ENCODE data around the gene NT5DC2.
A peak's percentile ranks its signal among the peaks of the same experiment; 100 is the strongest.
"Not testable (repeated sequence)": the region's sequence is repeated elsewhere in the genome, so short reads cannot be mapped to it uniquely, and the experiment has no call there.

The NT5DC2 gene

DNA sequence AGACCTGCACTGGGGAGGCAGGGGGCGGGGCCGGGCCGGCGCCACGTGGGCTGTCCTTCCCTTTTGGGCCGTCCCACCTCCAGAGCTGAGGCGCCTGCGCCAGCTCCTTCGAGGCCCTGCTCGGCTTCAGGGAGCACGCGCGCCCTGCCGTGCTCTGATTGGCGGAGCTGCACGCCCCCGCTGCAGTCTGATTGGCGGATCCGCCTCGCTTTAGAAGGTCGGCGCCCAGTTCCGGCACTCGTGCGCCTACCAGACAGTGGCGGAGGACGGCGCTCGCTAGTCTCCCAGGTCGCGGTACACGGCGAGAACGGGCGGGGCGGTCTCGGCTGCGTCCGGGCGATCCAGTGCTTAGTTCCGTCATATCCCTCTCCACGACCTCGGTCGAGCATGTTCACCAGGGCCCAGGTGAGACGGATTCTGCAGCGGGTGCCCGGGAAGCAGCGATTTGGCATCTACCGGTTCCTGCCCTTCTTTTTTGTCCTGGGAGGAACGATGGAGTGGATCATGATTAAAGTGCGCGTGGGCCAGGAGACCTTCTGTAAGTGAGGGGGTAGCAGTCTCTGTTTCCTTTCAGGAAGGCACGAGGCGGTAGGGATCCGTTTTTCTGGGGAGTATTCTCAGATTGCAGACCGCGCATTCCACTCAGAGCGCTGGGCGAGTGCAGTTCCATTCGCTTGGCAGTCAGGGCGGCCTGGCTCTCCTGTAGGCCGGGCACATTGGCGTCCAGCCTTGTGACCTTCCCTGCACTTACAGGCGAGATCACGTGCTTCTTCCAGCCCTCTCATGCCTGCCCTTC is 2.9 kb upstream of the NT5DC2 start, which contains the start of gene UQCC5:
TSS of gene UQCC5 (plus strand) at position 237 of the 796 bp plus-strand sequence. CDS start at position 388, 151 bp downstream.
- DNase-seq = peak; percentile 98

DNA sequence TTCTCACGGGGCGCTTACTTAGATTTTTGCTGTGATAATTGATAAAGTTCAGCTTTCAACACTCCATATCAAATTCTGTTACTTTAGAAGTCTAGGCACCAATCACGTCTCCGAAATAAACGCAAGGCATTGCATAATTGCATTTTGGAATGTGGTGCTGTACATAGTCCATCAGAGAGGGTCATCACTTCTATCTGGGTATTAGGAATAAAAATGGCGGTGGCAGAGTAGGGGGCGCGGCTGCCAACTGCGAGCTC is 2.4 kb upstream of the NT5DC2 start:
- DNase-seq = no peak

- no peak for DNase-seq
These were observed 1.9 kb upstream of the NT5DC2 start for GRCh38 chr3:52535411-52536111.

DNA sequence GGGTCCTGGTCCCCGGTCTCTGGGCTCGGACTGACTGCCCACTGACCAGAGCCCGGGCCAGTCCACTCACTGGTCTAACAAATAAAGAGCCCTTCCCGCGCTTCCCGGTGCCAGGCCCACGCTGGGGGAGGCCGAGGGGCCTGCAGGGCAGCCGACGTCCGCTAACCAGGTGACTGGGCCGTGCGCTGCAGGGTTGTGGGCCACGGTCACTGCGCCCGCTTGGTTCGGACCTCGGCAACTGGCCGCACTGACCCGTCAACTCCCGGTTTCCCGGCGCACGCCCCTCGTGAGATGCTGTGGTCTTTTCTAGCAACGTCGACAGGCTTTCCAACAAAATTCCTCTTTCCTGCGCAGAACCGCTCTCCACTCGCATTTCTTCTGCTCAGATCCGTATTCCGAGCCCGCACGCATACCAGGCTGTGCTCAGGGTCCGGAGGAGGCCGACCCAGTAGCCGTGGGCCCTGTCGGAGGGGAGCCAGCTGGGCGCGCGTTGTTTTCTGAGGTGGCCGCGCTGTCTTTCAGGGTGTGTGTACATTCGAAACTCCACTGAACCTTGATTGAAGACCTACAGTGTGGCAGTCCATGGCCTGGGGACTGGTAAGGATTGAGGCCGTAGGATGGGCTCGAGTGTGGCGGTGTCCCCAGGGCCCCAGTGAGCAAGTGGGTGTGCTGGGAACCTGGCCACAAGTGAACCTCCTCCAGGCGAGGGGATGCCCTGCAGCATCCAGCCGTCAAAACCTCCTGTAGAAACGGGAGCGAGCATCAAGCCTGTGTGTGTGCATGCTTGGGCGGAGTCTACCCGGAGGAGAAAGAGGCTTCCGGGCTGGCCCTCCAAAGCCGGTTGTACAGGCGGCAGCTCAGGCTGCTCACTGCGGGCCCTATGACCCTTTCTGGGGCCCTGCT is 875 bp upstream of the NT5DC2 start:
- DNase-seq = no peak

DNA sequence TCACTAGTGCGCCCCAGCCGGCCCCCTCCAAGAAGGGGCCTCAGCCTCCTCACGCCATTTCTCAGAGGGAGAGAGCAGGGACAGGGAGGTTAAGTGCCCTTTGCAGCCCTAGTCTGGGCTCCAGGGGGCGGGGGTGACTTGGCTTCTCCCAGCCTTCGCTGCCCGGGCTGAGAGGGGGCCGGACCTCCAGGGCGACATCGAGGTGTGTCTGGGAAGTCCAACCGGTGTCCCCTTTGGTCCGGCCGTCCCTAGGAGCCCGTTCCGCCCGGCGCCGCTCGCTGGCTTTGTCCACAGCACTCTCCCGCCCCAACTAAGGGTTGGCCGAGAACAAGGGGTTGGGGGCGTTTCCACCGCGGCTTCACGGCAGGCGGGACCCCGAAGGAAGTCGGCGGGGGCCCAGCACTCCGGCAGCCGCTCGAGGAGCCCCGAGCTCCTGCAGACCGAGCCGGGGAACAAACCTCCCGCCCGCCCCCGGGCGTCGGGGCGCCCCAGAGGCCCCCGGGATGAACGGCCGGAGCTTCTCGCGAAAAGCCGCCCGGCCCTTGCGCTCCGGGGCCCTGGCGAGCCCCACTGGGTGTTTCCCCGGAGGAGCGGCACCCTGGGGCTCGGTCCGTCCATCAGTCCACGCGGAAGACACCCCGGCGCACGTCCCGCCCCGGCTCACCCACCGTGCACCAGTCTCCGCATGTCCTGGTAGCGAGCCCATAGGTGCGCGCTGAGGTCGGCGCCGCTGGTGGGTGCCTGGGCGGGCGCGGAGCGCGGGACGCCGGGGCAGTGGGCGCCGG is 627 bp downstream of the NT5DC2 start:
- DNase-seq = peak; percentile 17

GRCh38 chr3:52532517-52532837 is 1.2 kb downstream of the NT5DC2 start:
- DNase-seq = peak; percentile 24

GRCh38 chr3:52531860-52532516 is 1.7 kb downstream of the NT5DC2 start:
- DNase-seq = no peak

DNA sequence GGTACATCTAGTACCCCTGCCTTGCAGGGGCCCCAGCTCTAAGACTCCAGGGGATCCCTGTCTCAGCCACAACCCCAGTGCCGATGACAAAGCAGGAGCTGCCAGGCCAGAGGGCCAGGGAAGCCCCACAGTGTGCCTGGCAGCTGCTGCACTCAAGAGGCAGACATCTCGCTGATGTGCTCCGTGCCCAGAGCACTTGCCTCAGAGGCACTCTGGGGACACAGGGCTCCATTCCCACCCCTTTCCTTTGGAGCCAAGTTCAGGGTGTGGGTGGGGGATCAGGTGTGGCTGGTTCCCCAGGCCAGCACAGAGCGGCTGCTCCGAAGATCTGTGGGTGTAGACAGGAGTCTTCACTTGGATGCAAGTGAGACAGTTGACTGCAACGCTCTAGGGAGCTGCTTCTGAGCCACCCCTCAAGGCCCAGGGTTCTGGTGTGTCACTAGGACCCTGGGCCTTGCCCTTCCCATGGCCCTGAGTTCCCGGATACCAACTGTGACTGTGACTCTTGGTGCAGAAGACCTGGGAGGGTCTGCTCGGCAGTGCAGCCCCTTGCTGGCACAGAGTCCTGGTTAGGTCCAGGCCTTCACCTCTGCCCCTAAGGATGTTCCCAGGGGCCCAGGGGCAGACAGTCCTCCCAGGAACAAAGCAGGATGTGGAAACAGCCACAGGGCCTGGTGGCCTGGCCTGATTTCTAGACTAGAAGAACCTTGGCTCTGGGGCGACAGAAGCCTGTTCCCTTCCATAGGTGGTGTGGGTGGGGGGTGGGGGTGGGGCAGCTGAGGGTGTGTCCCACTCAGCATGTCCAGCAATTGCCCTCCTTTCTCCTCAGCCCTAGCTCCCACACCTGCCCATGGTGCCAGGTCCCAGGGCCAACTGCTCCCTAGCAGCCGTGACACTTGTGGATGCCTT is 2.5 kb downstream of the NT5DC2 start:
- DNase-seq = no peak

GRCh38 chr3:52529376-52530333 is 4.0 kb downstream of the NT5DC2 start:
- DNase-seq = no peak

- DNase-seq = no peak
These were observed 4.9 kb downstream of the NT5DC2 start for GRCh38 chr3:52528586-52529375.

DNA sequence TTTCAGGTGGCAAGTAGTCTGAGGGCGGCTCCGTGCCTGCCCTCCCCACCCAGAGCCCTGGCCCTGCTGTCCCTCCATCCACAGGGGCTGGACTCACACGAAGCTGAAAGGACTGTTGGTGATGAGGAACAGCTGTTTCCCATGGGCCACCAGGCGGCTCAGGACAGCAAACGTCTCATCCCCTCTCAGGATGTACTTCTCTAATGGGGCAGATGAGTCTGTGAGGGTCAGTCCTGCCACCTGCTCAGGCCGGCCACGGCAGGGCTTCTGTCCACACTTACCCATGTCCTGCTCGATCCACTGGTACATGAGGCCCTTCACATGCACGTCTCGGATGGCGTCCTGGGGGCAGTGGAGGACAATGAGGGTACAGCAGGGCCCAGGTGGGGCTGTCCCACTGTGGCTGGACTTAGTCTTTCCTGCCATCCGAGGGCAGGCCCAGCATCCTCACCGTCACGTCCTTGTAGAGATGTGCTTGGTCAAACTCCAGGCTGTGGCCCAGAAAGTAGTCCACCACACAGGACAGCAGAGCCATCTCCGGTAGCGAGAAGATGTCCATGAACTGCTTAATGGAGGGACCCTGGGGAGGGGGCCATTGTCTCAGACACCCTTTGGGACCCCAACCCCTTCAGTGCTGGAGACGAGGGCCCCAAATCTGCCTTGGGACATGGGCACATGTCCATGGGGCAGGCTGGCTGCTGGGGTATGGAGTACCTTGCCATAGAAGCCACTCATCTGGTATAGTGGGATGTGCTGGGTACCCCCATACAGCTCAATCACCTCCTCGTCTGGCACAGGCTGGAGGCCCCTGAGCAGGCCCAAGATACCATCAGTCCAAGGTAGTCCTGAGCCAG is 5.7 kb downstream of the NT5DC2 start:
- no peak for DNase-seq

DNA sequence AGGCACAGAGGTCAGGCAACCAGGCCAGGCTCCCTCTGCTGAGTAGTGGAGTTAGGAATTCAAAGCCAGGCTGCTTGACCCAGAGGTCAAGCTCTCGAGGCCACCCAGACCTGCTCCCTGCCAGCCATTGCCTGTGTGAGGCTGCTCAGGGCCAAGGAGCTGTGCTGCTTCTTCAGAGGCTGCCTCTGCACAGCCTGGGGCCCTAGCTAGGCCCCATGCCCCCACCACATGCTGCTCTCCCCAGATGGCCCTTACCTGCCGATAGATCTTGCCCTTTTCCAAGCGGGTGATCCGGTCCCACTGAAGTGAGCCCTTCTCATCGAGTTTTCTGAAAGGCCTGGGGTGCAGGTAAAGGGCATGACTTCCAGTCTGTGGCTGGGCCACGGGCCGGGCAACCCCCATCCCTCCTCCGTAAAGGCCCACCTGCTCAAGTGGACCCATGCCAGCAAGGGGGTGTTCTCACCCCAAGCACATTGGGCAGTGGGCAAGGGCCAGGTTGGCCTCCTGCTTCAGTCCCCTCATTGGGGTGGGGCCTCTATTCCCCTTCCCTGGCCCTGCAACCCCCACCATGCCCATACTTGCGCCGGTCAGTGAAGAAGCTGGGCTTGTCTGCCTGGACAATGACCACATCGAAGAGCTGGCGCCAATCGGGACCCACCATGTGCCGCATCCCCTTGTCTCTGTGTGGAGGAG is 6.5 kb downstream of the NT5DC2 start:
- DNase-seq = no peak

- DNase-seq = not testable (repeated sequence)
These were observed 7.0 kb downstream of the NT5DC2 start for GRCh38 chr3:52526671-52527038.

DNA sequence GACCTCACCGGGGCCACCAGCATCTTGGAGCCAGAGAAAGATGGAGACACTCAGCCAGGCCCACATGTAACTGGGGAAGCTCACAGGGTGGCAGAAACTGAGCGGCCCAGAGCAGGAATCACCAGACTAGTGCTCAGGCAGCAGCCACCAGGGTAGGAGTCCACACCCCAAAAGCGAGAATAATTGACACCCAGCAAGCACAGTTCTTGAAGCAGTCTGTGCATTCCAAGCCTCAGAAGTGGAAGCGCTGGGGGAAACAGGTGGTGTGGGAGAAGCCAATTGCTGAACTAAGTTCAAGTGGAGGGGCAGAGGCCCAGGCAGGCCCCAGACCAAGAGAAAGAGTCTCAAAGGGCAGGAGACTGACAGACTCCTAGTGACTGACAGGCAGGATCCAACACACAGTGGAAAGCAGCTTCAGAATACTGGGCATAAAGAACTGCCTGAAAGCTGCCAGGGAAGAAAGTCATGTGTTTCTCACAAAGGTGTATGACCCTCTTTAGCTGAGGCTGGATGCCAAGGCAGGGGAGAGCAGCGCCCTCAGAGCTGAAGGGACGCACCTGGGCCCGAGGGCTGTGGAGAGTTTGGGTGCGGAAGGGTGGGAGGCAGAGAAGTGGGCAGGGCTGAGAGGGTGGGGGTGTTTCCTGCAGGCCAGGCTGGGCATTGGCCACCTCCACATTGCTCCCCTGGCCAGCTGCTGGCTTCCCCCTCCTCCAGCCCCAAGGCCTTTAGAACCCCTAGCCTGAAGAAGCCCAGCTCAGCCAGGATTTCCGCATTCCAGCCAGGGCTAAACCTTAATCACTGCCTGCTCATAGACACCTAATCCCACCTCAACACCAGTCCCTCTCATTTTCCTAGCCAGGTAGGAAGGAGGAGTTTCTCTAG is 7.7 kb downstream of the NT5DC2 start:
- DNase-seq = no peak

DNA sequence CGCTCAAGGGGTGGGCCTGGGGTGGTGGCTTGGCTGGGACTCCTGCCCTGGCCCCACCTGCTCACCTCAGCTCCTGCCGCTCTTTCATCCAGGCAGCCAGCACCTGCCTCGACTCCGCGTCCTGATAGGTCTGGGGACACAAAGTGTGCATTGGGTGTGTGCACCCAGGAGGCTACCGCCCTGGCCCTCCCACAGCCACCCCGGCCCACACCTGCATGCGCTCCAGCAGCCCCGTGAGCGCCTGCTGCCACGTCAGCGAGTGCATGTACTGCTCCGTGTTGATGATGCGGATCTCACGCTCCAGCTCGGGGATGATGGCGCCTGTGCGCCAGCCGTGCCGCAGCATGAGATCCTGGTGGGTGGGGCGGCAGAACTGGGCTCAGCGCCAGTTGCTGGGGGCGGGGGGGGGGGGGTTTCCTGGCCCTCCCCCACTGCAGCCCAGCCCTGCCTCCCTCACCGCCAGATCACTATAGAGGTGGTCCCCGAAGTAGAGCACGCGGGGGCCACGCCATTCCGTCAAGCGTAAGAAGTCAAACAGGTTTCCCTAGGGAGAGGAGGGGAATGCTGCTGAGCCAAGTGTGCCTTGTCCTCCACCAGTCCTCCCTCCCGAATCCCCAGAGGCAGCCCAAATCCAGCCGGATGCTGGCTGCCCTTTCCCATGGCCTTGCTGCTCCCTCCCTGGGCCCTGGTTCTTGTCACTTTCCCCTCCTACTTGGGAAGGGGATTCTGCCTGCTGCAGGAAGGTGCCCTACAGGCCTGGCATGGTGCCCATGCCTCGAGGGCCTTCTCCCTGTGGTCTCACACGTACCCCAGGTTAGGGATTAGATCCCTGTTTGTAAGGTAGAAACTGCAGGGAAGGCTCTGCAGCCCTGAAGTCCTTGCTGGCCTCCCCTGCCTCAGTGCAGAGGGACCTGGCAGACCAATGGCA is 8.6 kb downstream of the NT5DC2 start:
- no peak for DNase-seq
